ENCODE data around the gene ATRN.

DNA sequence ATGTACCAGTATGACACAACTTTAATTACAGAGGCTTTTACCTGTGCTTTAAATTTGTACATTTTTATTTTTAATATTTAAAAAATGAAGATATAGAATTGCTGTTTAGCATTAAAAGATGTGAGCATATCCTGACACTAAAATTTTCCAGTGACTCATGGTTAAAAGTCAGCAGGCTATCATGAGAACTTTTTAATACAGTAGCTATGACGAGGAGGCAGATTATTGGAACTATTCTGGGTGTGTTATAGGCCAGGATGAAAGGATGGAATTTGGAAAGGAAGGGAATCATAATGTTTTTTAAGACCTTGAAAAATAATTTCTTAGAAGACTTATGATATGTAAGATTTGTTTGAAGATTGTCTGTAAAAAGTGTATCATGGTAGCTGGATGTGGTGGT is 101.3 kb downstream of the ATRN start:
- TF ChIP-seq, protein P1, sequence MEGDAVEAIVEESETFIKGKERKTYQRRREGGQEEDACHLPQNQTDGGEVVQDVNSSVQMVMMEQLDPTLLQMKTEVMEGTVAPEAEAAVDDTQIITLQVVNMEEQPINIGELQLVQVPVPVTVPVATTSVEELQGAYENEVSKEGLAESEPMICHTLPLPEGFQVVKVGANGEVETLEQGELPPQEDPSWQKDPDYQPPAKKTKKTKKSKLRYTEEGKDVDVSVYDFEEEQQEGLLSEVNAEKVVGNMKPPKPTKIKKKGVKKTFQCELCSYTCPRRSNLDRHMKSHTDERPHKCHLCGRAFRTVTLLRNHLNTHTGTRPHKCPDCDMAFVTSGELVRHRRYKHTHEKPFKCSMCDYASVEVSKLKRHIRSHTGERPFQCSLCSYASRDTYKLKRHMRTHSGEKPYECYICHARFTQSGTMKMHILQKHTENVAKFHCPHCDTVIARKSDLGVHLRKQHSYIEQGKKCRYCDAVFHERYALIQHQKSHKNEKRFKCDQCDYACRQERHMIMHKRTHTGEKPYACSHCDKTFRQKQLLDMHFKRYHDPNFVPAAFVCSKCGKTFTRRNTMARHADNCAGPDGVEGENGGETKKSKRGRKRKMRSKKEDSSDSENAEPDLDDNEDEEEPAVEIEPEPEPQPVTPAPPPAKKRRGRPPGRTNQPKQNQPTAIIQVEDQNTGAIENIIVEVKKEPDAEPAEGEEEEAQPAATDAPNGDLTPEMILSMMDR (conservative IDR thresholded peaks at IDR 0.05), result no peak
- no peak for TF ChIP-seq ZFX (IDR thresholded peaks at IDR 0.05)

Measured in C4-2B (cell line).